MV-4-11 (cell line): ENCODE data around the gene CFAP77.

ENCODE experiments used
- DNase-seq: peaks from one replicate; lab custom pipeline; 2025; lab: John Stamatoyannopoulos, UW

Gene CFAP77

DNA sequence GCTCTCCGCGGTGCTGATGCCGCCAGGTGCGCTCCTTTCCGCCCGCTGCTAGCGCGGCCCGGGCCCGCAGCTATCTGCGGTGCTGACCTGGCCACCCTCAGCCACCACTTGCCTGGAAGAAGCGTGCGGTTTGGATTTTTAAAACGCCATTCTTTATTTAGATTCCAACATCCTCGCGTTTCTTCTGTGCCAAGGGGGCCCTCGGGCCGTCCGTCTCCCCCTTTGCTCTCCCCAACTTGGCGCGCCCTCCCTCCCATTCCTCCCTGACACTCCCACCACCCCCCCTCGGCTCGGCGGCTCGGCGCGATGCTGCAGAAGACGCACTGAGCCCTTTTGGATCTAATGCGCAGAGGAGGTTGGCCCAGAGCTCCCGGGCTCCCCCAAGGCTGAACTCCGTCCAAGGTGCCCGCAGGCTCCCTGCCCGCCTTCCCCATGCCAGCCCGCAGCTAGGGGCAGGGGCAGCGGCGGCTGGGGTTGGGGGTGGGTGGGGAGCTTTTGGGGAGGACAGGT, 172.3 kb downstream of the CFAP77 start, which contains the start of gene BARHL1:
Gene BARHL1, plus strand, starts transcription at position 331 of the 510 bp plus-strand sequence. CDS start 192 bp downstream, outside the sequence.
- DNase-seq, result no peak

DNA sequence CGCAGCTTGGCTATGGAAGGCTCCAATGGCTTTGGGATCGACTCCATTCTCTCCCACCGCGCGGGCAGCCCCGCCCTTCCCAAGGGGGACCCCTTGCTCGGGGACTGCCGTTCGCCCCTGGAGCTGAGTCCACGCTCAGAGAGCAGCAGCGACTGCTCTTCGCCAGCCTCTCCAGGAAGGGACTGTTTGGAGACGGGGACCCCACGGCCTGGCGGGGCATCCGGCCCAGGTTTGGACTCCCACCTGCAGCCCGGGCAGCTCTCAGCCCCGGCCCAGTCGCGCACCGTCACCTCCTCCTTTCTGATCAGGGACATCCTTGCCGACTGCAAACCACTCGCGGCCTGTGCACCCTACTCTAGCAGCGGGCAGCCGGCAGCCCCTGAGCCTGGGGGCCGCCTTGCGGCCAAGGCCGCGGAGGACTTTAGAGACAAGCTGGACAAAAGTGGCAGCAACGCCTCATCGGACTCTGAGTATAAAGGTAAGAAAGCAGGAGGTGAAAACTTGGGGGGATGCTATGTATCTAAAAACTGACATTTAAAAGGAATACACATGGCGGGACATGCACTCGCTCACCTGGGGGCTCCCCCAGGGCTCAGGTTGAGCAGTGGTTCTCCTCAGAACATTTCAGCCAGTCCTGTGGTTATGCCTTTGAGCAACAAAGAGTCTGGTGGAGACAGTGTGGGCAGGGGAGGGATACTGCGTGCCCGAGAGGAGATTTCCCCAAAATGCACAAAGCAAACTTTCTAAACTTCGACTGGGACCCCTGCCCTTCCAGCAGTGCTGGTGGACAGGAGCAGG, 173.0 kb downstream of the CFAP77 start:
- DNase-seq, result no peak

DNA sequence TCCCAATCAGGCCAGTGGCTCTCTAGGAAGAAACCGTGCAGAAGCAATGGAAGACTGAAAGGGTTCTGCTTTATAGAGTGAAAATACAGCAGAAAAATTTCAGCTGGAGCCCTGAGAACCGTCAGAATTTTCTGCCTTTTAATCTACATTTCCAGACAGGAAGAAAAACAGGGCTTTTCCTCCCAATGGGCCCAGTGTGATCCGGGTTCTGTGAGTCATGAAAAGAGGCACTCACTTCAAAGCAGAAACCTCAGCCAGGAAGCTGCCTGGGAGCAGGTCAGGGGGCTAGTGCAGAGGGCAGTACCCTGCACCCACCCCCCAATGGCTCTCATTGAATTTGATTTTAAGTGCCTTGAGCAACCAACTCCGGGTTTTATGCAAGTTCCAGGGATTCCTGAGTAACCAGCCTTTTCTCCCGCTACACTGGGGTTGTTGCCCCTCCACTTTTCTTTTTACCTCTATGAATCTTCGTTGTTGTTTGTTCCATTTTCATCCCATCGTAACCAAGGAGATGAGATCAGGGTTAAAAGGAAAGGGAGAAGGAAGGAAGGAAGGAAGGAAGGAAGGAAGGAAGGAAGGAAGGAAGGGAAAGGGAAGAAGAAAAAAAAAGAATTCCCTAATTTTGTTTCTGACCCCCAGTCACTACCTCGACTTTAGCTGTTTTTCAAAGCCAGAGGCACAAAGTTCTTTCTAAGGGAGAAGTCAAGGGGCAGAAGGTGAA, 173.7 kb downstream of the CFAP77 start:
- no peak for DNase-seq

DNA sequence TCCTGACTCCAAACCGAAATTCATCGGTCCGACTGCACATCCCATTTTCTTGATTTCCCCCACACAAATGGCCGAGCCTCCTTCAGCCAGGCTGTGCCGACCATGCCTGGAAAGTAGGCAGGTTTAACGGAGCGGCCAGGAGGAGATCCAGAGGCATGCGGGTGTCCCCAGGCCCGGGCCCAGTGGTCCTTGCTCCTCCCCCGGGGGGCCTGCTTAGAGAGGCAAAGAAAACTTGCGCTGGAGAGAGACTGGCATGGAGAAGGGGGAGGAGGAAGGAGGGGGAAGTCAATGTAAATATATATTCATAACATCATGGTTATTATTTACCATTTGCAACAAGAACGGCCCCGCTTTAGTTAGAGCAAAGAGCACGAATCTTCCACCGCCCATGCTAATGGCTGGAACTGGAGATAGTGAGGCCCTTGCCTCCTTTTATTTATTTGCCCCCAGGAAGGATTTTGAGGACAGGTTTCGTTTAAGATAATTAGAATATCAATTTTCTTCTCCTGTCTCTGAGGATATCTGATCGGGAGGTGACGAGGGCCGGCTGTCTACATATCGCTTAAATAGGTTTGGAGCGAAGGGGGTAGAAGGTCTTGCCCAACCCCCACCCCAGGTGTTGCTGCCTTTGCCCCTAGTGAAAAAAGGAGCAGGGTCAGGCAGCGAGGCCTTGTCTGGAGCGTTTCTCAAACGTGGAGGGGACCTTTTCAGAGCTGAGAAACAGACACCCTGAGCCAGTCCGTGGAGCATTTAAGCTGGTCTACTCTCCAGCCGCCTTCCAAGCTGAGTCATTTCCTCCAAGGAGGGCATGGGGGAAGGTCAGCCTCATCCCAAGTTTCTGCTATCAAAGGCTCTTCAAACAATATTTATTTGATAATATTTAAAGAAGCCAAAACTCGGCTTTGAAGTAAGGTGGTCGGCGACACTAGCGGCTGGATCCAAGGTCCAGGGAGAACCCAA, 174.9 kb downstream of the CFAP77 start:
- DNase-seq, result no peak

DNA sequence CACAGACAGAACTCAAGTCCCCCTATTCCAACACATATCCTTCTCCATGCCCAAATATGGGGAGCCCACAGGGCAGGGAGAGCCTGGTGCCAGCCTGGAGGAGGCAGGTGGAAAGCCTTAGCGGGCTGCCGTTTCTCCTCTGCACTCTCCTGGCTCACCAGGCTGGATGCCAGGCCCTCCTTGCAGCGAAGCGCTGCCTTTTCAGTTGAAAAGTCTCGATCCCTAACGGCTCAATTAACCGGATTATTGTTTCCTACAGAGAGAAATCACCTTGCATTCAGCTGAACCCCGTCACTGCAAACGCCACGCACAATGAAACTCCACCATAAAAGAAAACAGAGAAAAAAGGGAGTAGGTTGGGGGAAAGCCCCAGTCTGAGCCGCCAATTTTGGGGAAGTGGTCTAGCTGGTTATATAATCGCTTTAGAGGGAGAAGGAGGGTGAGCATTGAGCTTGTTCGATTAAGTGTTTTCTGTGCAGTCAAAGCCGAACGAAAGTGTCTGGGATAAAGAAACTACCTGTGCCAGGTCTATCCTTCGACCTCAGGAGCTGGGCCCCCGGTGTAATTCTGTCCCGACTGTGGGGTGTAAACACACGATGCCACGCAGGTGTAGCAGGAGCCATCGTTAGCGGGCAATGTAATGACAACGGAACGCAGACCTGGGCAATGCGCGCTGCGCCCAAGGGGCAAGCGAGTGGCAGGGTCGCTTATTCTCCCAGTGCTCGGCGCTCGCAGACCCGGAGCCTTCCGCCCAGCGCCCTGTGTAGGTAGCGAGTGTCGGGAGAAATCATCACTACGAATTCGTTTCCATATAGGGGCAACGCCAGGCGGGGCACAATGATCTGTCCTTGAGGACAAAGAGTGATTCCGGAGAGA, 176.2 kb downstream of the CFAP77 start:
- DNase-seq, result peak; percentile 40

- no peak for DNase-seq
Observed at GRCh38 chr9:132586830-132587591, 177.0 kb downstream of the CFAP77 start.

DNA sequence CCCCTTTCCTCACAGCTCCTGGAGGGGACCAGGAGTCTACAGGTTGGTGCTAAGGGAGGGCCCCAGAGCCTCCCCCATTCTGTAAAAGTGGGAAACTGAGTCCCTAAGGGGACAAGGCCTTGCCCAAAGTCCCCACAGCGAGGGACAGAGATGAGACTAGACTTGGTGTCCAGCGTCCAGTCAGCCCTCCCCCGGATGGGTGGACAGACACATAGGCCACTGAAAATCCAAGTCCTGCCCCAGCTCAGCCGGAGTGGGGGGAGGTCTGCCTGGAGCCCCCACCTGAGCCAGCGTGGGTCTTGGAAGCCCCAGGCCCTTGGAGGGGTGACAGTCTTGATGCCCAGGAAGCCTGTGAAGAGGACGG, 177.6 kb downstream of the CFAP77 start:
- no peak for DNase-seq

- DNase-seq, result no peak
Observed at GRCh38 chr9:132588098-132588497, 178.1 kb downstream of the CFAP77 start.

DNA sequence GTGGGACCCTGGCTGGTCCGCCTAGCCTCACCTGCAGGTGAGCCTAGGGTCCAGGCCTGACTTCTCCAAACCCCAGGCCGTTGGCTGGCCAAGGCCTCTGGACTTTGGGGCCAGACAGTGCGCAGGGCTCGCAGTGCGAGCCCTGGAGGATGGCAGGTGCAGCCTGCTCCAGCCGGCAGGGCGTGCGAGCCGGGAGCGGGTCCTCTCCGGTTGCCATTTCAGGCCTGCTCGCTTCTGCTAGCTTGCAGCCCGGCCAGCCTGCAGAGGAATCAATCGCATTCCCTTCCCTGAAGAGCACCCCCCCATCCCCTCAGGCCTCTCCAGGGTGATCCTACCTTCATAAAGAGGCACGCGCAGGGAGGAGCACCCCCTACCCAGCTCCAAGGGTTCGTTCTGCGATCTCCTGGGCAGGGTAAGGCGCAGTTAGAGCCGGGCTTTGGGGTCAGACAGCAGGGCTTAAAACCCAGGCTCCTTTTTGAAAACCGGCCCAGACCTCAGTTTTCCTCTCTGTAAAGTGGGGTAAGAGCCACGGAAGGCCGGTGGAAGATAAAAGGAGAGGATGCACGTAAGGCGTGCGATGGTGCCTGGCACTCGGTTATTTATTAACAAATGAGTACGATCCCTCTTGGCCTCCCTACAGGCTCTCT, 178.6 kb downstream of the CFAP77 start:
- no peak for DNase-seq

- no peak for DNase-seq
Observed at GRCh38 chr9:132589148-132590036, 179.4 kb downstream of the CFAP77 start.

GRCh38 chr9:132590037-132590317, 180.0 kb downstream of the CFAP77 start:
- DNase-seq, result no peak

DNA sequence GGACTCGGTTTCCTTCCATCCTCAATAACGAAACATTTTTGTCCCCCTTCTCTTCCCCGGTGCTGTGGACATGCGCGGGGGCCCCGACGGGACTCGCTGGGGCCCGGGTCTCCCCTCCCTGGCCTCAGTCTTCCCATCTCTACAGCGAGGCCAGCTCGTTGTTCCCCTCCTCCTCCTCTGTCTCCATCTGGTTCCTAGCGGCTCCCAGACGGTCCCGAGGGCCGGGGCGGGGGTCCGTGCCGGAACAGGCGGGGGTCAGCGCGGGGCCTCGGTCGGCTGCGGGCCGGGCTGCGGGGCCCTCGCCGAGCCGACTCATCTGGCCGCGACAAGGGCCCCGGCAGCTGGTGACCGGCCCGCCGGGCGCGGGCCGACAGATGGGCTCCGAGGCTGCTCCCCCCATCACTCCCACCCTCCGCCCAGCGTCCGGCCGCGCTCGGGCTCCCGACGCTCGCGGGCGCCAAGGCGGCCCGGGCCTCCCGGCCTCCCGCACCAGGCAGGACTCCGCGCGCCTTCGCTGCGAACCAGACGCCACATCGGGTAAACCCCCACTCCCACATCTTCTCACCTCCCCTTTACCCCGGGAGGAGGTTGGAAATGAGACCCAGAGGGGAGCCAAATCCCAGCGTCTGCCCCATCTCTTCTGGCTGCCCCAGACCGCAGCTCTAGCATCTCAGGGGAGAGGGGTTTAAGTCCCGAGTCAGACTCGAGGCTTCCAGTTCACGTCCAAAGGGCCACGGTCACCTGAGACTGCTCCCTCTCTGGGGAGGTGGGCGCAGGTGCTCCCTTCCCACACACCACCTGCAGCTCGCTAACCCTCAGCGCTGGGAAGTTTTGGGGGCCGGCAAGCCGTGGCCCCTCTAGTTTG, 180.5 kb downstream of the CFAP77 start:
- DNase-seq, result no peak

GRCh38 chr9:132591244-132591643, 181.2 kb downstream of the CFAP77 start:
- no peak for DNase-seq

DNA sequence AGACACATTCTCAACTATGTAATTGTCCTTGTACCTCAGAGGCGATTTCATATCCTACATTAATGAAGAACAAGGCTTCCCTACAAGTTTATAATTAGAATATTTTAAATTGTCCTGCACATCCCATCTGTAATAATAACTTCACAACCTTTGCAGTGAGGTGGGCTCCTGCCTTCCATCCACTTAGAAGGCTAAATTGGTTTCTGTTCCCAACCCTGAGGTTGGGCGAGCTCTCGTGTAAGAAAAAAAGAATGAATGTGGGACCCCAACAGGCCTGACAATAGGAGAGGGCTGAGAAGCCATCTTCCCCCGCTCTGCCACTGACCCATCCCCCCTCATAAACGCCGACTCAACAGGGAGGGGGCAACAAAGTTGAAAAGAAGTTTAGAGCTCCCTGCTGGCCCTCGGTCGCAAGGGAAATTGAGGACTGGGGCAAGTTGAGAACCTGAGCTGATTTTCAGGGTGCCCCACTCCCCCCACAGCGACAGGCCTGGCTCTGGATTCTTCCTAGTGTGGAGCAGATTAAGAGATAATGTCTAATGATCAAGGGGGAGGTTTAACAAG, 181.8 kb downstream of the CFAP77 start:
- no peak for DNase-seq

DNA sequence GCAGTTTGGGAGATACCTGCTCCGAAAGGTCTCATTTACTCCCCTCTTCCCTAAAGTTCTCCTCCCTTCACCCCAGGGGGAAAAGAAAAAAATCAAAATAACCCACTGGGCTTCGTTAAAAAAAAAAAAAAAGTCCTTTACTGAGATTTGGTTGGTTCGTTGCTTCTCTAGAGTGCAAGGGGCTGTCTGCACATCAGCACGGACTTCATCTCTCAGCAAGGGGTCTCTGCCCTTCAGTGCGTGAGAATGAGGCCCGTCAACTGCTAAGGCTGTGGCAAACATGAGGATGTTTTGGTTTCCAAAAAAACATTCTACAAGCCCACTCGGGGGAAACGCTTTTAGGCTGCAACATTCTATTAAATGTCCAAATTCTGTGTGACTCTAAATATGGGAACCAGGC, 182.4 kb downstream of the CFAP77 start:
- no peak for DNase-seq

DNA sequence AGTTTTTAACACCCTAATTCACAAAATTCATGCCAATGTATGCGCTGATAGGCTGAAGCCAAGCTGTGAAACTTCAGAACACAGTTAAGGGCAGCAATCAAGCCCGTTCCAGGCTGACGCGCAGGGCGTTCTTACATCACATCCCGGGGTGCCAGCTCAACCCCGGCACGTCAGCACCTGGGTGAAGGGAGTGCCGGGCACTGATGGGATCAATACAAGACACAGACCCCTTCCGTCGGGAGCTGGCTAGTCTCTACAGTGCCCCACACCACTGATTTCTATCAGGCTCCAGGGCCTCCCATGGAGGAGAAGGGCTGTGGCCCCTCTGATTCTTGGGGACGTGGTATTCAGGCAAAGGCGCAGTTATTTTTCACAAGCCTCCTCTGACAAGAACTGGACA, 184.4 kb downstream of the CFAP77 start:
- no peak for DNase-seq

DNA sequence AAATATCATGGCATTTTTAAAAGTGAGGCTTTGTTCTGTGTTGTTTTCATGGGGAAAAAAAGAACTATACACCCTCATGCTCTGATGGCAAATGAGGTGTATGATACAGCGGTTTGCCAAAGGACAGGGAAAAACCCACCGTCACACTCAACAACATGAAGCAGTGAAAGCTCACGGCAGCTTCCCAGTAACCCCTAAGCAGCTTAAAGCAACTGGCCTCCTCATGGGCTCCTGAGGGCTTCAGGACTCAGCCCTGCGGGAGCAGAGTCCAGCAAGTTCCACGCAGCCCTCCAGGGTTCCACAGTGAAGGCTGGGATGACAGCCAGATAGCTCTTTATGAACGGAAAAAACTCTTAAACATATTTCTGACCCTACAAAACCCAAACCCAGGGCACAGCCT, 185.3 kb downstream of the CFAP77 start:
- DNase-seq, result no peak

DNA sequence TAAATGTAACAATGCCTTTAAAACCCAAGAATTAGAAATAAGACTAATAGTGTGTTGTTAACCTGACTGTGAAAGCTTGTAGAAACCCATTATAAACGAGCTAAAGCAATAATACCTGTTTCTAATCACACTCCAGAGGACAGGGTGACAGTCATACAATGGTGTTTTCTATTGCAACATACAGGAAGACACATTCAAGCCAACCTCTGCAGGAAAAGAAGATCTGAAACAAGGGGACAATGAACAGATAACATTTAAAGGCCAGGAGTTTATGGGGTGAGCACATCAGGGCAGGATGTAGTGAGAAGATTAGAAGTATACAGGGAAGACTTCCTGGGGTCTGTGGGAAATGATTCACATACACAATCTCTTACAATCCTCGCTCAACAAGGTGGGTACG, 186.2 kb downstream of the CFAP77 start:
- DNase-seq, result peak; percentile 80
